GM12873 (cell line): ENCODE measurements around the gene CIDEA.

Experiments
- TF ChIP-seq, protein P1 (sequence below): IDR thresholded peaks from 2 replicates; pipeline ENCODE4 v1.5.1; 2012; ENCODE audit warnings: low read depth, mild to moderate bottlenecking, moderate library complexity, low read length, control low read depth; ENCODE audit not compliant: insufficient read depth; ENCODE audit errors: missing control alignments

CIDEA gene

GRCh38 chr18:12302391-12303147 lies 48.4 kb downstream of the CIDEA start:
- TF ChIP-seq, protein P1, sequence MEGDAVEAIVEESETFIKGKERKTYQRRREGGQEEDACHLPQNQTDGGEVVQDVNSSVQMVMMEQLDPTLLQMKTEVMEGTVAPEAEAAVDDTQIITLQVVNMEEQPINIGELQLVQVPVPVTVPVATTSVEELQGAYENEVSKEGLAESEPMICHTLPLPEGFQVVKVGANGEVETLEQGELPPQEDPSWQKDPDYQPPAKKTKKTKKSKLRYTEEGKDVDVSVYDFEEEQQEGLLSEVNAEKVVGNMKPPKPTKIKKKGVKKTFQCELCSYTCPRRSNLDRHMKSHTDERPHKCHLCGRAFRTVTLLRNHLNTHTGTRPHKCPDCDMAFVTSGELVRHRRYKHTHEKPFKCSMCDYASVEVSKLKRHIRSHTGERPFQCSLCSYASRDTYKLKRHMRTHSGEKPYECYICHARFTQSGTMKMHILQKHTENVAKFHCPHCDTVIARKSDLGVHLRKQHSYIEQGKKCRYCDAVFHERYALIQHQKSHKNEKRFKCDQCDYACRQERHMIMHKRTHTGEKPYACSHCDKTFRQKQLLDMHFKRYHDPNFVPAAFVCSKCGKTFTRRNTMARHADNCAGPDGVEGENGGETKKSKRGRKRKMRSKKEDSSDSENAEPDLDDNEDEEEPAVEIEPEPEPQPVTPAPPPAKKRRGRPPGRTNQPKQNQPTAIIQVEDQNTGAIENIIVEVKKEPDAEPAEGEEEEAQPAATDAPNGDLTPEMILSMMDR = no peak

- TF ChIP-seq, protein P1 = no peak
Measured at GRCh38 chr18:12304351-12305210, 50.4 kb downstream of the CIDEA start.

DNA sequence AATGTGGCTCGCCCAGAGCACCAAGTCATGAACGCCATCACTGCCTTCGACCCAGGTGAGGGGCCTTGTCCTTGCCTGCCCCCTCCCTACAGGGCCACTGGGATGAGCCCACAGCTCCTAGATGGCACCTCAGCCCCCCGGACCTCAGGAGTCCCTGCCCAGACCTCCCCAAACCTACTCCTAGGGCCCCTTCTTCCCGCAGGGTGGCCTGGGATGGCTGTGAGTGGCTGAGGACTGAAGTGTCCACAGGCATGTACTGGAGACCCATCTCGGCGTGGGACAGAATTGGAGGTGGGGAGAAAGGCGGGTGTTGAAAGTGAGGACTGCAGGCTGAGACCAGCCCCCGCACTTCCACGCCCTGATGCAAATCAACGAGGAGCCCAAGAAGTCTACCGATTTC lies 51.0 kb downstream of the CIDEA start:
- TF ChIP-seq, protein P1 = no peak

- TF ChIP-seq, protein P1 = no peak
Measured at GRCh38 chr18:12305930-12306629, 51.9 kb downstream of the CIDEA start.

GRCh38 chr18:12306752-12307700 lies 52.9 kb downstream of the CIDEA start:
- TF ChIP-seq, protein P1 = no peak

DNA sequence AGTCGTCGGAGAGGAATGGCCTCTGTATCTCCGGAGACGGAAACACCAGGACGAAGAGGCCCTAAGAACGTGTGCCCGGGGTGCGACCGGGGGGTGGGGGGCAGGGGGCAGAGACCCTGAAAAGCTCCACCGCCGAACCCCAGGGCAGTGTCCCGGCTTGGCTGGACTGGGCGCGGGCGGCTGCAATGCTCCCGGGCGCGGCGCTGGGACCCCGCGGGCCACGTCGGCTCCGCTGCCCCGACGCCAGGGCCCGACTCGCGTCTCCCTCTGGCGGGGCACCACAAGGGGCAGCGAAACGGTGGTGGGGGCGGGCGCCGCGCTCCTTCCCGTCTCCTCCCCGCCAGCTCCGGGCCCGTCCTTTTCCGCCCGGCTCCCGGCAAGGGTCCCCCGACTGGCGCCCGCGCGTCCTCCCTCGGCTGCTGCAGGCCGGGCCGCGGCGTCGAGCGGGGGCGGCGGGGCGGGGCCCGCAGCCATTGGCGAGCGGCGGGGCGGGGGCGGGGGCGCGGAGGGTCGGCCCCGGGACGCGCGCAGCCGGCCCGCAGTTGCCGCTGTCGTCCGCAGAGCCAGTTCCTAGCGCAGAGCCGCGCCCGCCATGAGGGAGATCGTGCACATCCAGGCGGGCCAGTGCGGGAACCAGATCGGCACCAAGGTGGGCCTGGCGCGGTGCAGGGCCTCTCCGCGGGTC lies 53.7 kb downstream of the CIDEA start, which contains the start of gene TUBB6:
Gene TUBB6 (plus strand): TSS at position 541 of the 685 bp plus-strand sequence. CDS start 52 bp downstream, at position 593.
- TF ChIP-seq, protein P1 = no peak
